HepG2 (cell line): ENCODE measurements around the gene ASB16. TPM values are rescaled to one million over a fixed set of nuclear protein-coding genes. Genes with fewer than 3 reads are reported as not detected.
A peak's percentile ranks its signal among the peaks of the same experiment; 100 is the strongest.

Experiments used
- ATAC-seq: fragments of 200-7000 bp; cut with Tn5 transposase; 3 replicates; pipeline ENCODE4 v1.9.1; 2020; ENCODE audit warnings: mild to moderate bottlenecking, moderate library complexity
- BruUV-seq: library from RNA; stranded (reverse); fragments of 400-500 nt; replicated peaks from 2 replicates; lab custom pipeline; 2021; lab: Mats Ljungman, UMichigan
- CTCF ChIA-PET: fragments of 300-600 bp; formaldehyde crosslinking; extraction: SDS; loops from one replicate; lab custom pipeline; 2021; ENCODE audit warnings: low total read pairs, inconsistent platforms, low intra/inter-chr PET ratio; lab: Yijun Ruan, JAX
- POLR2A ChIA-PET: fragments of 350-600 bp; sonication (Branson Sonifier 250); formaldehyde crosslinking; loops from one replicate; lab custom pipeline; 2020; ENCODE audit warnings: antibody characterized with exemption, inconsistent platforms; lab: Yijun Ruan, JAX
- DNase-seq: peaks from one replicate; pipeline ENCODE4 v3.0.0-alpha.2; 2015; ENCODE audit warnings: low spot score
- FAIRE-seq: peaks from 3 replicates; lab custom pipeline; 2011; peaks lifted over from hg19 to GRCh38; lab: Jason Lieb, UNC
- H2AFZ ChIP-seq: one replicate; pipeline ENCODE4 v1.6.1; 2011; ENCODE audit warnings: low read length, inconsistent platforms
- H3K27ac ChIP-seq: fragments of 300-600 bp; 3 replicates; pipeline ENCODE4 v1.8.0; 2011; ENCODE audit warnings: mixed run types, mild to moderate bottlenecking, mixed read lengths, low read length, inconsistent platforms; ENCODE audit not compliant: insufficient read depth; ENCODE audit errors: extremely low read length
- H3K27me3 ChIP-seq, 2 experiments: fragments of 200-600 bp in 1 of 2; 2 replicates in 1 of 2; 3 replicates in 1 of 2; pipeline versions ENCODE4 v1.6.0 to v1.8.0; 2011; ENCODE audit warnings: low read length in 2 of 2, mild to moderate bottlenecking in 2 of 2, moderate library complexity in 2 of 2, inconsistent platforms in 1 of 2; ENCODE audit not compliant: insufficient read depth in 2 of 2, control insufficient read depth in 1 of 2
- H3K36me3 ChIP-seq, 2 experiments: fragments of 200-600 bp in 1 of 2; replicated peaks in 1 of 2; 2 replicates in 1 of 2; 3 replicates in 1 of 2; pipeline versions ENCODE4 v1.5.1 to v1.8.0; 2011; ENCODE audit warnings: low read length in 2 of 2, inconsistent platforms in 1 of 2; ENCODE audit not compliant: insufficient read depth in 2 of 2, control insufficient read depth in 1 of 2
- H3K4me1 ChIP-seq: 2 replicates; pipeline ENCODE4 v1.5.1; 2012; ENCODE audit warnings: low read length, inconsistent platforms; ENCODE audit not compliant: insufficient read depth
- H3K4me2 ChIP-seq: 2 replicates; pipeline ENCODE4 v1.6.0; 2011; ENCODE audit warnings: low read depth, low read length, inconsistent platforms
- H3K4me3 ChIP-seq, 3 experiments: fragments of 200-600 bp in 1 of 3; sonication (generic), shearing (Covaris generic) in 1 of 3; replicated peaks in 1 of 3; 2 replicates each; pipeline ENCODE4 v1.5.1; 2011 to 2016; ENCODE audit warnings: low read length in 3 of 3, inconsistent platforms in 2 of 3, low read depth in 2 of 3, mild to moderate bottlenecking in 2 of 3, control low read depth in 1 of 3, mixed read lengths in 1 of 3; ENCODE audit not compliant: insufficient read depth in 1 of 3
- H3K79me2 ChIP-seq: one replicate; pipeline ENCODE4 v1.6.1; 2011; ENCODE audit warnings: low read length, inconsistent platforms; ENCODE audit not compliant: insufficient read depth
- H3K9ac ChIP-seq: 2 replicates; pipeline ENCODE4 v1.6.0; 2011; ENCODE audit warnings: mild to moderate bottlenecking, low read depth, low read length, inconsistent platforms; ENCODE audit not compliant: insufficient read depth
- H3K9me3 ChIP-seq: 2 replicates; pipeline ENCODE4 v1.5.1; 2012; ENCODE audit warnings: mild to moderate bottlenecking, low read length
- H4K20me1 ChIP-seq: 2 replicates; pipeline ENCODE4 v1.6.0; 2011; ENCODE audit warnings: inconsistent platforms, mild to moderate bottlenecking, low read length, moderate library complexity; ENCODE audit not compliant: insufficient read depth
- HOXA9 ChIP-seq: sonication (generic); formaldehyde crosslinking; IDR thresholded peaks from 2 replicates; pipeline ENCODE4 v1.8.1; 2022; ENCODE audit warnings: missing genetic modification reagents, mild to moderate bottlenecking, moderate library complexity, borderline replicate concordance
- KLF6 ChIP-seq: IDR thresholded peaks from 2 replicates; pipeline ENCODE4 v1.8.0; 2016; ENCODE audit warnings: missing biosample characterization, missing genetic modification reagents
- POLR2A ChIP-seq, 2 experiments: IDR thresholded peaks; 2 replicates each; pipeline ENCODE4 v1.6.1; 2011; ENCODE audit warnings: low read depth in 2 of 2, low read length in 2 of 2, mild to moderate bottlenecking in 1 of 2, moderate library complexity in 1 of 2; ENCODE audit not compliant: insufficient read depth in 1 of 2
- RBM22 ChIP-seq: fragments of 200-400 bp; formaldehyde crosslinking; optimal IDR thresholded peaks from 2 replicates; pipeline ENCODE3; 2017; ENCODE audit warnings: mild to moderate bottlenecking, low read length, moderate library complexity
- SOX13 ChIP-seq, 3 experiments: fragments of 450-650 bp in 1 of 3; sonication (generic) in 1 of 3; formaldehyde crosslinking in 1 of 3; IDR thresholded peaks in 2 of 3; conservative IDR thresholded peaks in 1 of 3; 2 replicates each; pipeline versions ENCODE4 v1.5.0 to v1.6.1; 2016 to 2020; ENCODE audit warnings: antibody characterized with exemption in 1 of 3, mild to moderate bottlenecking in 1 of 3, missing compliant biosample characterization in 1 of 3, missing genetic modification reagents in 1 of 3, moderate library complexity in 1 of 3
- TBX2 ChIP-seq: sonication (generic); formaldehyde crosslinking; IDR thresholded peaks from 2 replicates; pipeline ENCODE4 v1.5.0; 2020; ENCODE audit warnings: missing genetic modification reagents, mild to moderate bottlenecking, borderline replicate concordance
- ZFP62 ChIP-seq: sonication (generic); formaldehyde crosslinking; IDR thresholded peaks from 2 replicates; pipeline ENCODE4 v1.4.0; 2020; ENCODE audit warnings: missing genetic modification reagents
- ZFY ChIP-seq: sonication (generic); formaldehyde crosslinking; IDR thresholded peaks from 2 replicates; pipeline ENCODE4 v1.4.0; 2020; ENCODE audit warnings: missing genetic modification reagents
- ZNF317 ChIP-seq: sonication (generic); formaldehyde crosslinking; IDR thresholded peaks from 2 replicates; pipeline ENCODE4 v1.5.0; 2020; ENCODE audit warnings: mild to moderate bottlenecking, missing genetic modification reagents
- ZNF558 ChIP-seq: sonication (generic); formaldehyde crosslinking; IDR thresholded peaks from 2 replicates; pipeline ENCODE4 v1.9.0; 2022; ENCODE audit warnings: mild to moderate bottlenecking, missing genetic modification reagents, borderline replicate concordance
- WGBS: methylation state at CpG from one replicate; pipeline ENCODE4 v1.1.6; 2017; ENCODE audit warnings: low lambda C conversion rate; 5-methylcytosine and 5-hydroxymethylcytosine counted together
- in situ Hi-C: cut with HindIII; loops from 2 replicates; pipeline ENCODE4 v1.10.0; 2017; ENCODE audit warnings: low pct_unique_long_range_greater_than_20kb; ENCODE audit not compliant: extremely low pct_ligation_motif_present
- intact Hi-C: fragments of 100-400 bp; cut with micrococcal nuclease; formaldehyde crosslinking; loops from one replicate; pipeline ENCODE4 v1.10.0; 2022; ENCODE audit not compliant: unreplicated experiment
- polyA plus RNA-seq, 8 experiments: library from polyadenylated mRNA; depleted of rRNA in 3 of 8; stranded (reverse) in 7 of 8; unstranded in 1 of 8; fragments of >200 nt; fragmentation: Illumina TruSeq in 4 of 8; extraction: Trizol in 4 of 8; gene quantifications; 2 replicates each; pipeline versions ENCODE4 v1.2.1 to v1.2.3, GENCODE V29; 2011 to 2016; ENCODE audit warnings: low read depth in 4 of 8, missing spikeins in 1 of 8, mixed read lengths in 1 of 8; ENCODE audit not compliant: insufficient read depth in 1 of 8
- total RNA-seq, 5 experiments: library from RNA; depleted of rRNA; stranded (reverse); fragments of >200 nt; fragmentation: Illumina TruSeq; extraction: Trizol; gene quantifications; 2 replicates each; pipeline ENCODE4 v1.2.3, GENCODE V29; 2016; ENCODE audit warnings: low read depth in 1 of 5
- TF ChIP-seq, protein P1 (sequence below): sonication (generic); formaldehyde crosslinking; conservative IDR thresholded peaks from 2 replicates; pipeline ENCODE4 v1.4.0; 2020; ENCODE audit warnings: missing genetic modification reagents
- TF ChIP-seq, protein P2 (sequence below): IDR thresholded peaks from 2 replicates; pipeline ENCODE4 v1.6.1; 2018; ENCODE audit warnings: missing genetic modification reagents
- TF ChIP-seq, protein P3 (sequence below): sonication (generic); formaldehyde crosslinking; IDR thresholded peaks from 2 replicates; pipeline ENCODE4 v1.4.0; 2020; ENCODE audit warnings: mild to moderate bottlenecking, missing genetic modification reagents

ASB16 gene
- total and polyA plus RNA-seq, 2 of the 13 experiments (the other 11 are each of a cell fraction or from before 2014, with no cell fraction given), result 0.07 TPM; not detected in 1

DNA sequence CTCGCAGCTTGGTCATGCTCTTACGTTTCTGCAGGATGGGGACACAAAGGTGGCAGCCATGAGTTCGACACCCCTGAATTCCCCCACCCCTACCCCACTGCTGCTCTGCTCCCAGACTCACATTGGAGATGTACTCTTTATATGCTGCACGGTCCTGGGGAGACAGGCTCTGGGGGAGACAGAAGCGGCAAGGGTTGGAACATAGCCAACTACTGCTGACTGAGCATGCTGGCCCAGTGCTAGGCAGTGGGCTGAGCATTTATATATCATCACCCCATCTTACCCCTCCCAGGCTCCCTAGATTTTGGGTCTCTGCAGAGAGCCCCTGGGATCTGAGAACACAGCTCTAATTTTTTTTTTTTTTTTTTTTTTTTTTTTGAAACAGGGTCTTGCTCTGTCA lies 37.2 kb downstream of the ASB16 start:
- H3K36me3 ChIP-seq, result peaks cover 22 to 46% of the 10 kb centered on the region in 2 experiments
- intact Hi-C loops, result no loop called here
- no TSS peak for BruUV-seq
- no peak overlapping the region for H3K4me2 ChIP-seq
- no peaks in the 10 kb centered on the region for H3K79me2 ChIP-seq
- FAIRE-seq (no peak), ATAC-seq (no peak), DNase-seq (no peak)
- ChIA-PET POLR2A (no interaction called here), CTCF (no interaction called here)
- H3K4me1 ChIP-seq, result peaks cover 14% of the 10 kb centered on the region; the same call in 1 of the 2 replicates
- no peak overlapping the region for H3K9ac ChIP-seq
- in situ Hi-C loops, result no loop called here
- no peak overlapping the region for H3K4me3 ChIP-seq
- no peak overlapping the region for H3K27ac ChIP-seq
- H3K9me3 ChIP-seq, result no peaks in the 10 kb centered on the region
- H4K20me1 ChIP-seq, result no peaks in the 10 kb centered on the region
- no peak overlapping the region for H2AFZ ChIP-seq
- no peaks in the 10 kb centered on the region for H3K27me3 ChIP-seq
- whole genome bisulfite sequencing, result 100% methylated on average over 5 of the region's 5 CpGs
- TF ChIP-seq, protein P1, sequence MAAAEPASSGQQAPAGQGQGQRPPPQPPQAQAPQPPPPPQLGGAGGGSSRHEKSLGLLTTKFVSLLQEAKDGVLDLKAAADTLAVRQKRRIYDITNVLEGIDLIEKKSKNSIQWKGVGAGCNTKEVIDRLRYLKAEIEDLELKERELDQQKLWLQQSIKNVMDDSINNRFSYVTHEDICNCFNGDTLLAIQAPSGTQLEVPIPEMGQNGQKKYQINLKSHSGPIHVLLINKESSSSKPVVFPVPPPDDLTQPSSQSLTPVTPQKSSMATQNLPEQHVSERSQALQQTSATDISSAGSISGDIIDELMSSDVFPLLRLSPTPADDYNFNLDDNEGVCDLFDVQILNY (CRISPR knock-in tag), result no peak
- TF ChIP-seq KLF6 (no peak), ZNF317 (CRISPR knock-in tag) (no peak), TBX2 (CRISPR knock-in tag) (no peak)

DNA sequence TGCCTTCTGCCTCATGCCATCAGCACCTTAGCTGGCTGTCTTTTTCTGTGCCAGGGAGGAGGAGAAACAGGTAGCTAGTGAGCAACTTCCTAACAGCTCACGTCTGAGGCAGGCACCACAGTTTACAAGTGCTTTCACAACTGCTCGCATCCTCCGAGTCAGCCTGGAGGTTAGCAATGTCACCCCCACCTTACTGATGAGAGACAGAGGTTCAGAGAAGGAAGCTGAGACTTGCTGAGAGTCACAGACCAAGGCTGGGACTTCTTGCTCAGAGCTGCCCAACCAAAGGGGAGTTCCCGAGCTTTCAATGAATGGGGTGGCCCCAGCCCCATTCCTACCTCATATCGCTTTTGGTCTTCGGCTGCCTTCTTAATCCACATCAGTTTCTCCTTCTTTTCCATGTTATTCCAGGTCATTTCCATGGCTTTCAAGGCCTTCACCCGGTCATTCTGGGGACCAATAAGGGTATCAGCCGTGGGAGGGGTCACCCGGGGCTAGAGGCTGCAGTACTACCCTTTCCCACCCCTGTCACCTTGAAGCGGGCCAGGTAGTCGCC lies 39.4 kb downstream of the ASB16 start:
- Histone ChIP-seq H2AFZ (no peak overlapping the region), H3K4me3 (no peak overlapping the region), H3K27ac (no peak overlapping the region), H4K20me1 (no peaks in the 10 kb centered on the region), H3K9ac (no peak overlapping the region), H3K9me3 (no peaks in the 10 kb centered on the region), H3K4me1 (no peaks in the 10 kb centered on the region), H3K79me2 (no peaks in the 10 kb centered on the region), H3K4me2 (no peak overlapping the region), H3K27me3 (no peaks in the 10 kb centered on the region), H3K36me3 (peaks cover 27 to 61% of the 10 kb centered on the region in 2 experiments)
- POLR2A ChIA-PET, result interaction anchor here (1.4 kb wide), 1 partner anchor 10 kb away, joined by 8 read pairs; the partner anchor contains the start of gene ATXN7L3
- FAIRE-seq (no peak), DNase-seq (no peak), ATAC-seq (no peak)
- CTCF ChIA-PET, result no interaction called here
- 98% methylated on average over 11 of the region's 11 CpGs for WGBS
- intact Hi-C loops (no loop called here), in situ Hi-C loops (no loop called here)
- TSS peak; percentile 12 for BruUV-seq
- TF ChIP-seq, protein P2, sequence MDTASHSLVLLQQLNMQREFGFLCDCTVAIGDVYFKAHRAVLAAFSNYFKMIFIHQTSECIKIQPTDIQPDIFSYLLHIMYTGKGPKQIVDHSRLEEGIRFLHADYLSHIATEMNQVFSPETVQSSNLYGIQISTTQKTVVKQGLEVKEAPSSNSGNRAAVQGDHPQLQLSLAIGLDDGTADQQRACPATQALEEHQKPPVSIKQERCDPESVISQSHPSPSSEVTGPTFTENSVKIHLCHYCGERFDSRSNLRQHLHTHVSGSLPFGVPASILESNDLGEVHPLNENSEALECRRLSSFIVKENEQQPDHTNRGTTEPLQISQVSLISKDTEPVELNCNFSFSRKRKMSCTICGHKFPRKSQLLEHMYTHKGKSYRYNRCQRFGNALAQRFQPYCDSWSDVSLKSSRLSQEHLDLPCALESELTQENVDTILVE (CRISPR knock-in tag), result no peak
- TF ChIP-seq, protein P3, sequence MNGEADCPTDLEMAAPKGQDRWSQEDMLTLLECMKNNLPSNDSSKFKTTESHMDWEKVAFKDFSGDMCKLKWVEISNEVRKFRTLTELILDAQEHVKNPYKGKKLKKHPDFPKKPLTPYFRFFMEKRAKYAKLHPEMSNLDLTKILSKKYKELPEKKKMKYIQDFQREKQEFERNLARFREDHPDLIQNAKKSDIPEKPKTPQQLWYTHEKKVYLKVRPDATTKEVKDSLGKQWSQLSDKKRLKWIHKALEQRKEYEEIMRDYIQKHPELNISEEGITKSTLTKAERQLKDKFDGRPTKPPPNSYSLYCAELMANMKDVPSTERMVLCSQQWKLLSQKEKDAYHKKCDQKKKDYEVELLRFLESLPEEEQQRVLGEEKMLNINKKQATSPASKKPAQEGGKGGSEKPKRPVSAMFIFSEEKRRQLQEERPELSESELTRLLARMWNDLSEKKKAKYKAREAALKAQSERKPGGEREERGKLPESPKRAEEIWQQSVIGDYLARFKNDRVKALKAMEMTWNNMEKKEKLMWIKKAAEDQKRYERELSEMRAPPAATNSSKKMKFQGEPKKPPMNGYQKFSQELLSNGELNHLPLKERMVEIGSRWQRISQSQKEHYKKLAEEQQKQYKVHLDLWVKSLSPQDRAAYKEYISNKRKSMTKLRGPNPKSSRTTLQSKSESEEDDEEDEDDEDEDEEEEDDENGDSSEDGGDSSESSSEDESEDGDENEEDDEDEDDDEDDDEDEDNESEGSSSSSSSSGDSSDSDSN (CRISPR knock-in tag), result 0 out of 2 replicates have a peak, but pooled peaks have one; percentile 21
- TF ChIP-seq POLR2A (IDR thresholded peaks at IDR 0.05; ENCODE audit: insufficient read depth in 1 of 2, low read depth in 2 of 2, low read length in 2 of 2) (no peak), HOXA9 (CRISPR knock-in tag) (no peak), SOX13 (IDR thresholded peaks at IDR 0.05) (no peak), SOX13 (CRISPR knock-in tag; conservative IDR thresholded peaks at IDR 0.05 in 1 of 2, IDR thresholded peaks at IDR 0.05 in 1 of 2) (no peak), ZFY (no peak), ZFP62 (no peak), RBM22 (peak; percentile 15), ZNF558 (CRISPR knock-in tag) (no peak)
